ENCODE data around the gene ADAMTSL3. TPM values are rescaled to one million over a fixed set of nuclear protein-coding genes. Genes with fewer than 3 reads are reported as not detected.

ADAMTSL3 gene, protein sequence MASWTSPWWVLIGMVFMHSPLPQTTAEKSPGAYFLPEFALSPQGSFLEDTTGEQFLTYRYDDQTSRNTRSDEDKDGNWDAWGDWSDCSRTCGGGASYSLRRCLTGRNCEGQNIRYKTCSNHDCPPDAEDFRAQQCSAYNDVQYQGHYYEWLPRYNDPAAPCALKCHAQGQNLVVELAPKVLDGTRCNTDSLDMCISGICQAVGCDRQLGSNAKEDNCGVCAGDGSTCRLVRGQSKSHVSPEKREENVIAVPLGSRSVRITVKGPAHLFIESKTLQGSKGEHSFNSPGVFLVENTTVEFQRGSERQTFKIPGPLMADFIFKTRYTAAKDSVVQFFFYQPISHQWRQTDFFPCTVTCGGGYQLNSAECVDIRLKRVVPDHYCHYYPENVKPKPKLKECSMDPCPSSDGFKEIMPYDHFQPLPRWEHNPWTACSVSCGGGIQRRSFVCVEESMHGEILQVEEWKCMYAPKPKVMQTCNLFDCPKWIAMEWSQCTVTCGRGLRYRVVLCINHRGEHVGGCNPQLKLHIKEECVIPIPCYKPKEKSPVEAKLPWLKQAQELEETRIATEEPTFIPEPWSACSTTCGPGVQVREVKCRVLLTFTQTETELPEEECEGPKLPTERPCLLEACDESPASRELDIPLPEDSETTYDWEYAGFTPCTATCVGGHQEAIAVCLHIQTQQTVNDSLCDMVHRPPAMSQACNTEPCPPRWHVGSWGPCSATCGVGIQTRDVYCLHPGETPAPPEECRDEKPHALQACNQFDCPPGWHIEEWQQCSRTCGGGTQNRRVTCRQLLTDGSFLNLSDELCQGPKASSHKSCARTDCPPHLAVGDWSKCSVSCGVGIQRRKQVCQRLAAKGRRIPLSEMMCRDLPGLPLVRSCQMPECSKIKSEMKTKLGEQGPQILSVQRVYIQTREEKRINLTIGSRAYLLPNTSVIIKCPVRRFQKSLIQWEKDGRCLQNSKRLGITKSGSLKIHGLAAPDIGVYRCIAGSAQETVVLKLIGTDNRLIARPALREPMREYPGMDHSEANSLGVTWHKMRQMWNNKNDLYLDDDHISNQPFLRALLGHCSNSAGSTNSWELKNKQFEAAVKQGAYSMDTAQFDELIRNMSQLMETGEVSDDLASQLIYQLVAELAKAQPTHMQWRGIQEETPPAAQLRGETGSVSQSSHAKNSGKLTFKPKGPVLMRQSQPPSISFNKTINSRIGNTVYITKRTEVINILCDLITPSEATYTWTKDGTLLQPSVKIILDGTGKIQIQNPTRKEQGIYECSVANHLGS (N-terminal part only)
- total RNA-seq (not detected), total RNA-seq (0 to 0.15 reads per million in 2 donors)

DNA sequence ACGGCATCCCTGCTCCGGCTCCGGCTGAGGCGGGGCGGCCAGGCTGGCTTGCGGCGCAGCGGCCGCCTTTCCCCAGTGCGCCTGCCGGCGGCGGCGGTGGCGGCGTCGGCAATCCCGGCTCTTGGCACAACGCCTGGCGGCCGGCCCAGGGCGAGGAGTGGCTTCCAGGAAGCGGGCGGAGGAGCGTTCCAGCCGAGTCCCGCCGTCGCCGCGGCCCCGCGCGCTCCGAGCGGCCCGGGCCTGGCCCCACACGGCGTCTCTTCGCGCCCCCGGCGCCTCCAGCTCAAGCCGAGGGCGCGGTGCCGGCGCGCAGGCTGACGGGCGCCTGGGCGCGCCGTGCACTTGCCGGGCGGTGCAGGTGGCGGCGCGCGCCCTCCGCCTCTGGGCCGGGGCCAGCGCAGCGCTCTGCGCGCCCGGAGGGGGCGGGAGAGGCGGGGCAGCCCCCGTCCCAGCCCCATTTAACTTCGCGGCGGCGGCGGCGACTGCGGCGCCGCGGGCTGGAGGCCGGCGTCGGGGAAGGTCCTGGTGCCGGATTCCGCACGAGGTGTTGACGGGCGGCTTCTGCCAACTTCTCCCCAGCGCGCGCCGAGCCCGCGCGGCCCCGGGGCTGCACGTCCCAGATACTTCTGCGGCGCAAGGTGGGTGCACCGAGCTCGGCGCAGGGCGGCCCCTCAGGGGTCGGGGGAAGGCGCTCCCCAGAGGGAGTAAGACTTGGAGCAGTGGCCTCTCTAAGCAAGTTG, at the start of gene ADAMTSL3:
TSS of gene ADAMTSL3 (plus strand) at position 485 of the 740 bp plus-strand sequence. CDS start 1,639 bp downstream, outside the sequence.
- Mint-ChIP-seq H3K4me3 (no peak within 1 kb of the TSS), H3K27me3 (peaks cover 30% of the 10 kb centered on the region), H3K27ac (no peak within 1 kb of the TSS), H3K36me3 (ENCODE audit: low read depth) (no peaks in the 10 kb centered on the region), H3K4me1 (no peaks in the 10 kb centered on the region)
- ATAC-seq: no peak
- no peak for DNase-seq
- no peaks in the 10 kb centered on the region for H3K9me3 ChIP-seq (ENCODE audit: control insufficient read depth, low read length, poor library complexity, severe bottlenecking)

DNA sequence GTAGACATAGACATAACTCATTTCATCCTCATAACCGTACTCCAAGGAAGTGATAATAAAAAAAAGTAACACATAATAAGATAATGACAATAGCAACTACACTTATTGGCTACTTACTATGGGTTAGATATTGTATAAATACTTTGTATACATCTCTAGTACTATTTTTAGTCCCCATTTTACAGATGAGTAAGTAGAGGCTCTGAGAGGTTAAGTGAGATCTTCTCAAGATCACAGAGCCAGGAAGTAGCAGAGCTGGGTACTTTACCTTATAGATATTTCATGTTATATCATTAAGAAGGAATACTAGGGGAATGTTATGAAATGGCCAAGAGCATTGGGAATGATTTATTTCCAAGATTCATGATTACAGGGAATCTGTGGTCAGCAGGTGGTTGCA, 49.4 kb upstream of the ADAMTSL3 start:
- Mint-ChIP-seq H3K4me1 (no peaks in the 10 kb centered on the region), H3K27me3 (peaks cover 7% of the 10 kb centered on the region), H3K27ac (no peak overlapping the region), H3K36me3 (ENCODE audit: low read depth) (no peaks in the 10 kb centered on the region), H3K4me3 (no peak overlapping the region)
- no peaks in the 10 kb centered on the region for H3K9me3 ChIP-seq (ENCODE audit: control insufficient read depth, low read length, poor library complexity, severe bottlenecking)
- ATAC-seq: no peak
- DNase-seq: no peak

DNA sequence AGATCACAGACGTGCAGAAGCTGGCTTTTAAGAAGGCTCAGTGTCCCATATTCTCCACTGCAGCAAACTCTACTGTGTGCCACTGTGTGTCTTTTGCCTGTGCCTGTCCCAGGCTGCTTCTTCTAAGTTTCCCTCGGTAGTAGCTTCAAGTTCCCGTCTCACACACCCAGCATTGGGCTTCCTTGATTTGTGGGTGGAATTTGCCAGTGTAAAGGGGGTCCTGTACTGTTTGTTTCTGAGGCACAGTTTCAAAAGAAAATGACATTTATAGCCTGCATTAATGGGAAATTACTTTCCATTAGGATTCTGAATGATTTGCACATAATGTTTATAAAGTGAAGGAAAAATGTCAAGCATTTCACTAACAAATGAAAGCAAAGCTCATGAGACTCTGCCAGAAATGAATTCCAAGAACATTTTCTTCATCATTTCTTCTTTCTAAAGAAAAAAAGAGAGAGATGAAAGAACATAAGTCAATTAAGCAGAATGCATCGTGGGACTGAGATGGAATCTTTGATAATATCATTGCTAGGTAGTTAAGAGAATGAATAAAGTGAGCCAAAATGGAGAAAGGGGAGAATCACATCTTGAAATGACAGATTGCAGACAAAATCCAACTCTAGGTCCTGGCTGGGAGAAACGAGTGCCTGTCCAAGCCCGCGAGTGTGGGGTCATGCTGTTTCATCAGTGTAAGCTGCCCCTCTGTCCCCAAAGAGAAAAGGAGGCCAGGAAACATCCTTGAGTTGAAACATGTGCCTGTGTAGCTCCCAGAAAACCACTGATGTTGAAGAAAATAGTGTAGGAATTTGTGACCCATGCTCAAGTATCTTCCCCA, 48.6 kb upstream of the ADAMTSL3 start:
- Mint-ChIP-seq H3K27ac (no peak overlapping the region), H3K27me3 (peaks cover 15% of the 10 kb centered on the region), H3K4me1 (no peaks in the 10 kb centered on the region), H3K4me3 (no peak overlapping the region), H3K36me3 (ENCODE audit: low read depth) (no peaks in the 10 kb centered on the region)
- H3K9me3 ChIP-seq (ENCODE audit: control insufficient read depth, low read length, poor library complexity, severe bottlenecking): no peaks in the 10 kb centered on the region
- DNase-seq: no peak
- ATAC-seq: no peak

DNA sequence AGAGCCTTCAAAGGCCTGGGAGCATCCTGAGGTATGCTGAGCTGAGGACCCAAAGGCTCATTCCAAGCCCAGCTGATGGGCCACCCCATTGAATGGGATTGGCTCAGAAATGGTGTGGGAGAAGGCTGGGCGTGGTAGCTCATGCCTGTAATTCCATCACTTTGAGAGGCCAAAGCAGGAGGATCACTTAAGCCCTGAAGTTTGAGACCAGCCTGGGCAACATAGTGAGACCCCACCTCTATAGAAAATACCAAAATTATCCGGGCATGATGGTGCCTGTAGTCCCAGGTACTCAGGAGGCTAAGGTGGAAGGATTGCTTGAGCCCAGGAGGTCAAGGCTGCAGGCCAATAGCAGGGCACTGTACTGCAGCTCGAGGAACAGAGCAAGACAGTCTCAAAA, 43.8 kb upstream of the ADAMTSL3 start:
- Mint-ChIP-seq H3K4me1 (no peaks in the 10 kb centered on the region), H3K4me3 (peak overlapping the region; percentile 3), H3K27ac (no peak overlapping the region), H3K27me3 (peaks cover 28% of the 10 kb centered on the region), H3K36me3 (ENCODE audit: low read depth) (no peaks in the 10 kb centered on the region)
- ATAC-seq (no peak), DNase-seq (no peak)
- no peaks in the 10 kb centered on the region for H3K9me3 ChIP-seq (ENCODE audit: control insufficient read depth, low read length, poor library complexity, severe bottlenecking)

DNA sequence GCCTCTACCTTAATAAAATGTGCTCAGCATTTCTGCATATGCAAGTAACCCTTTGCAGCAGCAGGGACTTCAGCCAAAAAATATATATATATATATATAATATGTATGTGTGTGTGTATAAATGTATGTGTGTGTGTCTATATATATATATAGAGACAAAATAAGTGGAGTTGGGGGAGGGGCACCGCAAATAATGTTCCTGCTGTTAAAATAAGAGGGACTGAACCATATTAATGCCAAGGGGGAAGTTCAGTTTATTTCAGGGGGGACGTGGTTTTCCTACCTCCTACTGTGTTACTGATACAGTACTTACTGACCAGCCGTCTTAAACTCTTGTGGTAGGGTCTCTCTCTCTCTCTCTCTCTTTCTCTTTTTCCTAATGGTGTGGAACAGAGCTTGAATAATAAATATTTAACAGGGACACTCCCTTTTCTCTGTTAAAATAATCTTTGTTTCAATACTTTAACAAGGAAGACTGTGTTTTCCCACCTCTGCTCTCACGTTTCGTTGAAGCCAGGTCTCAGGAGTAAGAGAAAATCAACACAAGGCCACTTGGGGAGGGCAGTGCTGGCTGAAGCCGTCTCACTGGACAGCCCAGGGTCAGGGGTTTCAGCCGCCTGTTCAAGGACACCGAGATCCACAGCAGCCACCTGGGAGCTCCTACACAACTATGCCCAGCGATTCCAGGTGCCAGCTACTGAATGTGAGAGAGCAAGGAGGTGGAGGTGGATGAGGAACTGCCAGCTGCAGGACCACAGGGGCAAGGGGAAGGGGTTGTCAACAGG, 42.8 kb upstream of the ADAMTSL3 start:
- no peak overlapping the region for H3K27ac Mint-ChIP-seq
- no peaks in the 10 kb centered on the region for H3K36me3 Mint-ChIP-seq (ENCODE audit: low read depth)
- no peak for DNase-seq
- H3K9me3 ChIP-seq (ENCODE audit: control insufficient read depth, low read length, poor library complexity, severe bottlenecking): no peaks in the 10 kb centered on the region
- no peak overlapping the region for H3K4me3 Mint-ChIP-seq
- peaks cover 28% of the 10 kb centered on the region for H3K27me3 Mint-ChIP-seq
- no peaks in the 10 kb centered on the region for H3K4me1 Mint-ChIP-seq
- no peak for ATAC-seq

DNA sequence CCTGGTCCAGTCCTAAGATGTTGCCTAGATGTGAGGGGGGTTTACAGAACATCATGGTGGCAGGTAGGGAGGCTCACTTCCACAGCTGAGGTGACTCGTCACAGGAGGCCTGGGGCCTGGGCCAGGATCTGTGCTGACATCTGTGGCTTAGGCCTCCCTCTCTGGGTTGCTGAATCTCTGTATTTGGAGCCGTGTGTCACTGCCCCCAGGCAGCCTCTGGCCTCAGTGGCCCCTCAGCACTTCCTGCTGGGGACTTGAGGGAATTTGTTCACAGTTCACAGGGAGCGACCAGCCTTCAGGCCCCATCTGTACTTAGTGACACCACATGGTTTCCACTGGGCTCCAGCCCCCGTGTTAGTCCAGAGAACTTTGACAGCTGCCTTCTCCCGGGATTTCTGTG, 41.7 kb upstream of the ADAMTSL3 start:
- ATAC-seq: no peak
- H3K9me3 ChIP-seq (ENCODE audit: control insufficient read depth, low read length, poor library complexity, severe bottlenecking): no peaks in the 10 kb centered on the region
- Mint-ChIP-seq H3K27ac (no peak overlapping the region), H3K4me3 (no peak overlapping the region), H3K4me1 (no peaks in the 10 kb centered on the region), H3K36me3 (ENCODE audit: low read depth) (no peaks in the 10 kb centered on the region), H3K27me3 (peaks cover 28% of the 10 kb centered on the region)
- DNase-seq: no peak

DNA sequence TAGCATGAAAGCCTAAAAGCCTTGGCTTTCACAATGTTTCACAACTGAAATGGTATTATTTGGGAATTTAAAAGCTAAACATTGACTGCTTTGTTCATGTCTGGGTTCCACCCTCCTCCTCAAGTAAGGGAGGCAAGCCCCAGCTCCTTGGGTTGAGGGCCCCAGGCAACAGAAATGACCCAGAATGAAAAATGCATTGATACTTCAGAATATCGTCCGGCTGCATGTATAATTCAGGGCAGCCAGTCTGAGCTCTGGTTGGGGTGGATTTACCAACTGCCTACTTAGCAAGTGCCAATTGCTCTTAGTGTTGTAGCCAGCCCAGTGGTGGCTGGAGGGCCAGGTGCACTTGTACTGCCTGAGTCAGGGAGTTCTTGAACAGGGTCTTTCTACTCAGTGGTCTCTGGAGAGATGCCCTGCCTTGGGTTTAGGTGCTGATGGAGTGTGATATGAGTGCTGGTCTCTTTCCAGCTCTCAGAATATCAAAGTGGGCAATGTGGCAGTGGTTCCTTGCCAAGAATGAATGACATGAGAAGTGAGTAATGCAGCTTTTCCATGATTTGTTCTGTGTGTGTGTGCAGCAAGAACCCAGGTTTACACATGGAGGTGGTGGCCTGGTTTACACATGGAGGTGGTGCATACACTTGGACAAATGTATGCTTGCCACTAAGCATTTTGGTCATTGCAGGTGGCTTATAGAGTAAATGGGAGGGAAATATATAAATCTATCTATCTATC, 40.9 kb upstream of the ADAMTSL3 start:
- H3K27me3 Mint-ChIP-seq: peaks cover 28% of the 10 kb centered on the region
- no peaks in the 10 kb centered on the region for H3K36me3 Mint-ChIP-seq (ENCODE audit: low read depth)
- no peaks in the 10 kb centered on the region for H3K9me3 ChIP-seq (ENCODE audit: control insufficient read depth, low read length, poor library complexity, severe bottlenecking)
- ATAC-seq (no peak), DNase-seq (no peak)
- no peak overlapping the region for H3K27ac Mint-ChIP-seq
- no peak overlapping the region for H3K4me3 Mint-ChIP-seq
- no peaks in the 10 kb centered on the region for H3K4me1 Mint-ChIP-seq

DNA sequence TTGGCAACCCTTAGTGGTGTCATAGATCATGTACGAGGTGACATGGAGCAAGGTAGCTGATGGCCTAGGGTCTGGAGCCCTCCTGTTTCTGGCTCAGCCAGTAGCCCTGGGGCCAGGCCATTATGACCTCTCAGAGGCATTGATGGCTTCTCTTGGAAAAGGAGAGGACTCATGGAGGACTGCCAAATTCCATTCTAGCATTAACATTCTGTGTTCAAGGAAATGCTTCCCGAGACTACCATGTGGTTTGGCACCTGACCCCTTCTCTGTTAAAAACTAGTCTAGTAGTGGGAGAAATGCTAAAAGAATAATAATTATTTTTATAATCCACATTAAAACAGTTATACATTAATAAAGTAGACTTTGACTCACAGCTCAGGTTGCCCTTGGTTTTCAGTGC, 40.2 kb upstream of the ADAMTSL3 start:
- no peak overlapping the region for H3K27ac Mint-ChIP-seq
- peaks cover 28% of the 10 kb centered on the region for H3K27me3 Mint-ChIP-seq
- H3K4me1 Mint-ChIP-seq: no peaks in the 10 kb centered on the region
- no peak for ATAC-seq
- no peaks in the 10 kb centered on the region for H3K9me3 ChIP-seq (ENCODE audit: control insufficient read depth, low read length, poor library complexity, severe bottlenecking)
- H3K36me3 Mint-ChIP-seq (ENCODE audit: low read depth): no peaks in the 10 kb centered on the region
- no peak overlapping the region for H3K4me3 Mint-ChIP-seq
- no peak for DNase-seq

DNA sequence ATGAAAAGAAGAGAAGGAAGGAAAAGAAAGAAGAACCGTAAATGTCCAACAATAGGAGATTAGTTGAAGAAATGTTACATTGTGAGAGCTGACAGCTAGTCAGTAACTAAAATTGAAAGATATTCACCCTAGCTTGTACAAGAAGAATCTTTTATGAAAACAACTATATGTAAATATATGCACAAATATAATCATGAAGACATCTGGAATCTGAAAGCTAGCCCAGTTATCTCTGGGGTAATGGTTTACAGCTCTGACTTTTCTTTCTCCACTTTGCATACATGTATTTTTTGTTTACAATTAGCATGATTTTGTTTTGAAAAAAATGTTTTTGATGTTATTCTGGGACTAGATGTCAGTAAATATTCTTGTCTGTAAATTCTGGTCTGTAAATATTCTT, 37.1 kb upstream of the ADAMTSL3 start:
- H3K4me3 Mint-ChIP-seq: no peak overlapping the region
- no peak overlapping the region for H3K27ac Mint-ChIP-seq

DNA sequence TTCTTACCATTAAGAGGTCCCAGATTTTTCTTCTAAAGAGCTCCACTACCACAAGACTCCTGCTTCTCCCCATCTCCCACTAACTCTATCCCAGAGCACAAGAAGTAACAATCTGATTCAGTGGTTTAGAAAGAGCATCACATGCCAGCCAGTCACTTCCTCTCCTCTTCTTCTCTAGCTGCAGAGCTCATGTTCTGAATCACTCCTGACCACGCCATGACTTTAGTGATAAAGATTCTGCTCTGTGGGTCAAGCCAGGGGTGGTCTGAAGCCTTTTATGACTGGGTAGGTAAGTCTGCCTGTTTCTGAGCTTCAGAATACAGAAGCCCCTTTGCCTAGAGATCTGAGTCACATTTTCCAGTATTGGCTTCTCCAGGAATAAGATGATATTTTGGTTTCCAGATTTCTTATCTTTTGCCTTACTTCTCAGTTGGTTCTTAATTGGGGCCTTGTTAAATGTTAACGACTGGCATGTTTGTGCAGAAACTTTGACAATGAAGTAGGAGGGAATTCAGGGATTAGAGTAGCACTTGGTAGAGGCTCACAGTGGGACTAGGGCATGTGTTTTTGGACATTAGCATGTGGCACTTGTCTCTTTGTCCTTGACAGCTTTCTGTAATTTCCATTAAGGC, 27.6 kb upstream of the ADAMTSL3 start:
- Mint-ChIP-seq H3K27ac (no peak overlapping the region), H3K4me1 (no peaks in the 10 kb centered on the region), H3K27me3 (peaks cover 6% of the 10 kb centered on the region), H3K4me3 (no peak overlapping the region), H3K36me3 (ENCODE audit: low read depth) (peaks cover 2% of the 10 kb centered on the region)
- ATAC-seq (no peak), DNase-seq (no peak)
- no peaks in the 10 kb centered on the region for H3K9me3 ChIP-seq (ENCODE audit: control insufficient read depth, low read length, poor library complexity, severe bottlenecking)

More for the DNA sequence above, 37.1 kb upstream of the ADAMTSL3 start:
- Mint-ChIP-seq H3K27me3 (peaks cover 14% of the 10 kb centered on the region), H3K36me3 (ENCODE audit: low read depth) (no peaks in the 10 kb centered on the region), H3K4me1 (no peaks in the 10 kb centered on the region)
- no peak for ATAC-seq
- no peak for DNase-seq
- H3K9me3 ChIP-seq (ENCODE audit: control insufficient read depth, low read length, poor library complexity, severe bottlenecking): no peaks in the 10 kb centered on the region
